HepG2 (cell line): Measurements from ENCODE around the gene HOXC5. TPM values are rescaled to one million over a fixed set of nuclear protein-coding genes. Genes with fewer than 3 reads are reported as not detected.

Experiments used
- ATF7 ChIP-seq, 2 experiments: fragments of 450-650 bp in 1 of 2; sonication (generic) in 1 of 2; formaldehyde crosslinking in 1 of 2; IDR thresholded peaks; 2 replicates each; pipeline versions ENCODE4 v1.4.0 to v1.6.1; 2016 to 2020; ENCODE audit warnings: antibody characterized with exemption in 1 of 2, mild to moderate bottlenecking in 1 of 2, missing genetic modification reagents in 1 of 2
- CEBPG ChIP-seq: IDR thresholded peaks from 2 replicates; pipeline ENCODE4 v1.6.1; 2016
- HMG20A ChIP-seq: IDR thresholded peaks from 2 replicates; pipeline ENCODE4 v1.6.1; 2016; ENCODE audit warnings: borderline replicate concordance
- HOXA3 ChIP-seq: sonication (generic); formaldehyde crosslinking; IDR thresholded peaks from 2 replicates; pipeline ENCODE4 v1.5.0; 2020; ENCODE audit warnings: missing genetic modification reagents
- MAFK ChIP-seq, 2 experiments: IDR thresholded peaks in 1 of 2; conservative IDR thresholded peaks in 1 of 2; 2 replicates each; pipeline ENCODE4 v1.6.1; 2011; ENCODE audit warnings: improper control_type of control experiment in 2 of 2, low read length in 2 of 2
- MTF2 ChIP-seq: sonication (generic); formaldehyde crosslinking; IDR thresholded peaks from 2 replicates; pipeline ENCODE4 v1.5.0; 2020; ENCODE audit warnings: missing genetic modification reagents, borderline replicate concordance
- NR2F6 ChIP-seq, 2 experiments: IDR thresholded peaks; 2 replicates each; pipeline ENCODE4 v1.6.1; 2016; ENCODE audit warnings: antibody characterized with exemption in 1 of 2, mild to moderate bottlenecking in 1 of 2
- PCBP1 ChIP-seq: fragments of 200-400 bp; formaldehyde crosslinking; IDR thresholded peaks from 2 replicates; pipeline ENCODE4 v1.6.1; 2017; ENCODE audit warnings: mild to moderate bottlenecking, low read depth, low read length, borderline replicate concordance
- SMC3 ChIP-seq: IDR thresholded peaks from 2 replicates; pipeline ENCODE4 v1.6.1; 2011; ENCODE audit warnings: low read length, improper control_type of control experiment
- ZBTB38 ChIP-seq: sonication (generic); formaldehyde crosslinking; IDR thresholded peaks from 2 replicates; pipeline ENCODE4 v1.5.1; 2020; ENCODE audit warnings: mild to moderate bottlenecking, missing genetic modification reagents
- ZBTB7A ChIP-seq: sonication (generic); formaldehyde crosslinking; IDR thresholded peaks from 2 replicates; pipeline ENCODE4 v1.8.0; 2022; ENCODE audit warnings: mild to moderate bottlenecking, missing genetic modification reagents
- ZFP37 ChIP-seq: sonication (generic); formaldehyde crosslinking; IDR thresholded peaks from 2 replicates; pipeline ENCODE4 v1.4.0; 2020; ENCODE audit warnings: missing genetic modification reagents, borderline replicate concordance
- ZFX ChIP-seq: sonication (generic); formaldehyde crosslinking; IDR thresholded peaks from 2 replicates; pipeline ENCODE4 v1.4.0; 2020; ENCODE audit warnings: mild to moderate bottlenecking, low read depth, missing genetic modification reagents, moderate library complexity
- polyA plus RNA-seq, 8 experiments: library from polyadenylated mRNA; depleted of rRNA in 3 of 8; stranded (reverse) in 7 of 8; unstranded in 1 of 8; fragments of >200 nt; fragmentation: Illumina TruSeq in 4 of 8; extraction: Trizol in 4 of 8; gene quantifications; 2 replicates each; pipeline versions ENCODE4 v1.2.1 to v1.2.3, GENCODE V29; 2011 to 2016; ENCODE audit warnings: low read depth in 4 of 8, missing spikeins in 1 of 8, mixed read lengths in 1 of 8; ENCODE audit not compliant: insufficient read depth in 1 of 8
- total RNA-seq, 5 experiments: library from RNA; depleted of rRNA; stranded (reverse); fragments of >200 nt; fragmentation: Illumina TruSeq; extraction: Trizol; gene quantifications; 2 replicates each; pipeline ENCODE4 v1.2.3, GENCODE V29; 2016; ENCODE audit warnings: low read depth in 1 of 5
- TF ChIP-seq, protein P1 (sequence below): sonication (generic); formaldehyde crosslinking; IDR thresholded peaks from 2 replicates; pipeline ENCODE4 v1.4.0; 2020; ENCODE audit warnings: missing genetic modification reagents
- TF ChIP-seq, protein P2 (sequence below): sonication (generic); formaldehyde crosslinking; IDR thresholded peaks from 2 replicates; pipeline ENCODE4 v1.8.1; 2023; ENCODE audit warnings: missing genetic modification reagents, inconsistent platforms, borderline replicate concordance
- TF ChIP-seq, protein P3 (sequence below): sonication (generic); formaldehyde crosslinking; IDR thresholded peaks from 2 replicates; pipeline ENCODE4 v1.5.1; 2020; ENCODE audit warnings: mild to moderate bottlenecking, missing genetic modification reagents, moderate library complexity
- TF ChIP-seq, protein P4 (sequence below): IDR thresholded peaks from 2 replicates; pipeline ENCODE4 v1.4.0; 2020; ENCODE audit warnings: mild to moderate bottlenecking, missing genetic modification reagents

Gene HOXC5
- total and polyA plus RNA-seq, 2 of the 13 experiments (the other 11 are each of a cell fraction or from before 2014, with no cell fraction given) = not detected

DNA sequence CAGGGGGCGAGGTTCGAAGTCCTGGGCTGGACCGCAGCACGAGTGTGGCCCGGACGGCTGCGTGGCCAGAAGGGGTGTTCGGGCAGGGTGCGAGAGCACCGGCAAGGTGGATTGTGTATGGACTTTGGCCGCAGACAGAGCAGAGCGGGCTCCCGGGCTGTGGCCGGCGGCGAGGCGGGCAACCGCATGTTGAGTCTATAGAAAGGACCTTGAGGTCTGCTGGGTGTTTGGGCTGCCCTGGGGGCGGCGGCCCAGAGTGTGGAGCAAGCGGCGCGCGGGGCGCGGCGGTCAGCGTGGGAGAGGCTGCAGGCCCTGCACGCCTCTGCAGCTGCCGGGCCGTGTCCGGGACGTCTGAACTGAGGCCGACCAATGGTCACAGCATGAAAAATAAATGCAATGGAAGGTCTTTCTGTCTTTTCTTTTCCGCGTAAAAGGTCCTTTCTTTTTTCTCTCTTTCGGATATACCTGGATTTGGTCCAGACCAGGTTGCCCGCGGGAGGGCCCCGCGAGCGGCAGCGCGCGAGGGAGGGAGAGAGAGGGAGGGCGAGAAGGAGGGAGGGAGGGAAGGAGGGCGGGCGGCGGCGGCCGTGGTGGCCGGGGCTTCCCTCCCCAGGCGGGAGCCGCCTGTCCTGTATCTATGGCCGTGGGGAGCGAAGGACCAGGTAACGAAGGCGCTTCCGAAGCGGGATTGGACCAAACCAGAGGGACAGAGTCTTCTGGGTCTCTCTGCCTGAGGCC lies 38.4 kb upstream of the HOXC5 start (continued):
- TF ChIP-seq, protein P1, sequence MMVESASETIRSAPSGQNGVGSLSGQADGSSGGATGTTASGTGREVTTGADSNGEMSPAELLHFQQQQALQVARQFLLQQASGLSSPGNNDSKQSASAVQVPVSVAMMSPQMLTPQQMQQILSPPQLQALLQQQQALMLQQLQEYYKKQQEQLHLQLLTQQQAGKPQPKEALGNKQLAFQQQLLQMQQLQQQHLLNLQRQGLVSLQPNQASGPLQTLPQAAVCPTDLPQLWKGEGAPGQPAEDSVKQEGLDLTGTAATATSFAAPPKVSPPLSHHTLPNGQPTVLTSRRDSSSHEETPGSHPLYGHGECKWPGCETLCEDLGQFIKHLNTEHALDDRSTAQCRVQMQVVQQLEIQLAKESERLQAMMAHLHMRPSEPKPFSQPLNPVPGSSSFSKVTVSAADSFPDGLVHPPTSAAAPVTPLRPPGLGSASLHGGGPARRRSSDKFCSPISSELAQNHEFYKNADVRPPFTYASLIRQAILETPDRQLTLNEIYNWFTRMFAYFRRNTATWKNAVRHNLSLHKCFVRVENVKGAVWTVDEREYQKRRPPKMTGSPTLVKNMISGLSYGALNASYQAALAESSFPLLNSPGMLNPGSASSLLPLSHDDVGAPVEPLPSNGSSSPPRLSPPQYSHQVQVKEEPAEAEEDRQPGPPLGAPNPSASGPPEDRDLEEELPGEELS = peak; percentile 47; the same call in 1 of the 2 replicates
- no peak for TF ChIP-seq ZFP37 (CRISPR knock-in tag)
- 0 out of 2 replicates have a peak, but pooled peaks have one; percentile 21 for TF ChIP-seq ZBTB7A (CRISPR knock-in tag)
- TF ChIP-seq NR2F6 (IDR thresholded peaks at IDR 0.05) = no peak
- TF ChIP-seq NR2F6 (CRISPR knock-in tag; IDR thresholded peaks at IDR 0.05) = 0 out of 2 replicates have a peak, but pooled peaks have one; percentile 28
- TF ChIP-seq, protein P2, sequence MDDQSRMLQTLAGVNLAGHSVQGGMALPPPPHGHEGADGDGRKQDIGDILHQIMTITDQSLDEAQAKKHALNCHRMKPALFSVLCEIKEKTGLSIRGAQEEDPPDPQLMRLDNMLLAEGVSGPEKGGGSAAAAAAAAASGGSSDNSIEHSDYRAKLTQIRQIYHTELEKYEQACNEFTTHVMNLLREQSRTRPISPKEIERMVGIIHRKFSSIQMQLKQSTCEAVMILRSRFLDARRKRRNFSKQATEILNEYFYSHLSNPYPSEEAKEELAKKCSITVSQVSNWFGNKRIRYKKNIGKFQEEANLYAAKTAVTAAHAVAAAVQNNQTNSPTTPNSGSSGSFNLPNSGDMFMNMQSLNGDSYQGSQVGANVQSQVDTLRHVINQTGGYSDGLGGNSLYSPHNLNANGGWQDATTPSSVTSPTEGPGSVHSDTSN = no peak
- TF ChIP-seq, protein P3, sequence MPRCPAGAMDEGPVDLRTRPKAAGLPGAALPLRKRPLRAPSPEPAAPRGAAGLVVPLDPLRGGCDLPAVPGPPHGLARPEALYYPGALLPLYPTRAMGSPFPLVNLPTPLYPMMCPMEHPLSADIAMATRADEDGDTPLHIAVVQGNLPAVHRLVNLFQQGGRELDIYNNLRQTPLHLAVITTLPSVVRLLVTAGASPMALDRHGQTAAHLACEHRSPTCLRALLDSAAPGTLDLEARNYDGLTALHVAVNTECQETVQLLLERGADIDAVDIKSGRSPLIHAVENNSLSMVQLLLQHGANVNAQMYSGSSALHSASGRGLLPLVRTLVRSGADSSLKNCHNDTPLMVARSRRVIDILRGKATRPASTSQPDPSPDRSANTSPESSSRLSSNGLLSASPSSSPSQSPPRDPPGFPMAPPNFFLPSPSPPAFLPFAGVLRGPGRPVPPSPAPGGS (CRISPR knock-in tag) = peak; percentile 52; the same call in 1 of the 2 replicates
- peak; percentile 61 for TF ChIP-seq ZFX (CRISPR knock-in tag)
- no peak for TF ChIP-seq PCBP1
- TF ChIP-seq, protein P4, sequence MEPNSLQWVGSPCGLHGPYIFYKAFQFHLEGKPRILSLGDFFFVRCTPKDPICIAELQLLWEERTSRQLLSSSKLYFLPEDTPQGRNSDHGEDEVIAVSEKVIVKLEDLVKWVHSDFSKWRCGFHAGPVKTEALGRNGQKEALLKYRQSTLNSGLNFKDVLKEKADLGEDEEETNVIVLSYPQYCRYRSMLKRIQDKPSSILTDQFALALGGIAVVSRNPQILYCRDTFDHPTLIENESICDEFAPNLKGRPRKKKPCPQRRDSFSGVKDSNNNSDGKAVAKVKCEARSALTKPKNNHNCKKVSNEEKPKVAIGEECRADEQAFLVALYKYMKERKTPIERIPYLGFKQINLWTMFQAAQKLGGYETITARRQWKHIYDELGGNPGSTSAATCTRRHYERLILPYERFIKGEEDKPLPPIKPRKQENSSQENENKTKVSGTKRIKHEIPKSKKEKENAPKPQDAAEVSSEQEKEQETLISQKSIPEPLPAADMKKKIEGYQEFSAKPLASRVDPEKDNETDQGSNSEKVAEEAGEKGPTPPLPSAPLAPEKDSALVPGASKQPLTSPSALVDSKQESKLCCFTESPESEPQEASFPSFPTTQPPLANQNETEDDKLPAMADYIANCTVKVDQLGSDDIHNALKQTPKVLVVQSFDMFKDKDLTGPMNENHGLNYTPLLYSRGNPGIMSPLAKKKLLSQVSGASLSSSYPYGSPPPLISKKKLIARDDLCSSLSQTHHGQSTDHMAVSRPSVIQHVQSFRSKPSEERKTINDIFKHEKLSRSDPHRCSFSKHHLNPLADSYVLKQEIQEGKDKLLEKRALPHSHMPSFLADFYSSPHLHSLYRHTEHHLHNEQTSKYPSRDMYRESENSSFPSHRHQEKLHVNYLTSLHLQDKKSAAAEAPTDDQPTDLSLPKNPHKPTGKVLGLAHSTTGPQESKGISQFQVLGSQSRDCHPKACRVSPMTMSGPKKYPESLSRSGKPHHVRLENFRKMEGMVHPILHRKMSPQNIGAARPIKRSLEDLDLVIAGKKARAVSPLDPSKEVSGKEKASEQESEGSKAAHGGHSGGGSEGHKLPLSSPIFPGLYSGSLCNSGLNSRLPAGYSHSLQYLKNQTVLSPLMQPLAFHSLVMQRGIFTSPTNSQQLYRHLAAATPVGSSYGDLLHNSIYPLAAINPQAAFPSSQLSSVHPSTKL (CRISPR knock-in tag) = peak; percentile 55; the same call in 1 of the 2 replicates
- no peak for TF ChIP-seq SMC3
- 0 out of 2 replicates have a peak, but pooled peaks have one; percentile 8 for TF ChIP-seq HMG20A (CRISPR knock-in tag)
- TF ChIP-seq HOXA3 (CRISPR knock-in tag) = peak; percentile 57
- TF ChIP-seq MAFK (conservative IDR thresholded peaks at IDR 0.05 in 1 of 2, IDR thresholded peaks at IDR 0.05 in 1 of 2; ENCODE audit: low read length in 2 of 2) = no peak
- TF ChIP-seq CEBPG (CRISPR knock-in tag) = 0 out of 2 replicates have a peak, but pooled peaks have one; percentile 4
- TF ChIP-seq ATF7 (IDR thresholded peaks at IDR 0.05) = no peak
- no peak for TF ChIP-seq ATF7 (CRISPR knock-in tag; IDR thresholded peaks at IDR 0.05)
- peak; percentile 80; the same call in 1 of the 2 replicates for TF ChIP-seq MTF2 (CRISPR knock-in tag)
- TF ChIP-seq ZBTB38 (CRISPR knock-in tag) = peak; percentile 40; the same call in 1 of the 2 replicates
